EH (cell line): ENCODE results near the gene FBN1.
A peak's percentile ranks its signal among the peaks of the same experiment; 100 is the strongest.

ENCODE experiments used
- DNase-seq: peaks from one replicate; pipeline ENCODE4 v3.0.0-alpha.2; 2015; ENCODE audit warnings: low read depth

FBN1 gene

DNA sequence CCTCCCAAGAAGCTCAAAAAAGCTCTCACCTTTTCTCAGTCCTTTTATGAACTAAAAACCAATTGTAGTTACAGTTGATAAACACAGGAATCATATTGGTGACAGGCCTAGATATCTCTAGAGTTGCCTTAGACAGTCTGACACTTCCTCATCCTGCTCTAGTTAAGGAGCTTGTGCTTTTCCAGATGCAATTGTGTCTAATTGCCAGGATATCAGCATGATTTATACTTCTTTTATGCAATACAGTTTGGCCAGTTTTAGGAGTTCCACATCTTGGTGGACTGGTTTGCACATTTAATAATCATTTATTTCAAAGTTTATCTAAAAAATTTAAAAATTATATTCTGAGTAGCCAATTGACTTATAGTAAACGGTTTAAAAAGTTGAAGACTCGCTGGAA lies 218.6 kb downstream of the FBN1 start:
- DNase-seq: no peak

DNA sequence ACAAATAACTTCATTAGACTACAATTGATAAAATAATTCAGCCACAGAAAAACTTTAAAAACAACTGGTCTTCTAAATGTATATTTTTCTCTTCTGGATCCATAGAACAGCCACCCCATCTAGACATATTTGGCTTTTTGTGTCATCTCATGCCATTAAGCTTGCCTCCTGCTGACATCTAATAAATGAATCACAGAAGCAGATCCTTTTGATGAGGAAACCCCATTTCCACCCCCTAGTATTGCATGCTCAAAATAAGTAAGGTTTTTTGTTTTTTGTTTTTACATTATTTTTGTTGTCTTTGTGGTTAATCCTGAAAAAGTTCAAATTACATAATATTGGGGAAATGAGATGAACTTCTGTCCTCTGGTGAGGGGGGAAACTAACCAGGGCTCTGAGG lies 219.5 kb downstream of the FBN1 start:
- DNase-seq: peak; percentile 68

DNA sequence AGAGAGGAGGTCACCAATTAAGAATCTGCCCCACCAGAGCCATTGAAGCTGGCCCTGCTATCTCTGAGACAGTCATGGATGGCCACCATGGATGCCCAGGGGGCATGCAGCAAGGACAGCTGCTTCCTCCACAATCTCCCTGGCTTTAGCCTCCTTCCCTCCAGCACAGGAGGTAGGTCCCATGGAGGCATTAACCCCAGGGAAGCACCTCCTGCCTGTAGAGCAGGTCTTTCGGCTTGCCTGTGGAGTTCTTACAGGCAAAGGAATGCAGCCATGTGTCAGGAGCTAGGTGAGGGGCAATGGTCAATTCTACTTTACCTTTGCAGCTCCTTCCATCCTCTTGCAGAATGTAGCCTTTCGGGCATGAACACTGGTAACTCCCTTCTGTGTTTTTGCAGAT lies 220.5 kb downstream of the FBN1 start:
- DNase-seq: no peak

DNA sequence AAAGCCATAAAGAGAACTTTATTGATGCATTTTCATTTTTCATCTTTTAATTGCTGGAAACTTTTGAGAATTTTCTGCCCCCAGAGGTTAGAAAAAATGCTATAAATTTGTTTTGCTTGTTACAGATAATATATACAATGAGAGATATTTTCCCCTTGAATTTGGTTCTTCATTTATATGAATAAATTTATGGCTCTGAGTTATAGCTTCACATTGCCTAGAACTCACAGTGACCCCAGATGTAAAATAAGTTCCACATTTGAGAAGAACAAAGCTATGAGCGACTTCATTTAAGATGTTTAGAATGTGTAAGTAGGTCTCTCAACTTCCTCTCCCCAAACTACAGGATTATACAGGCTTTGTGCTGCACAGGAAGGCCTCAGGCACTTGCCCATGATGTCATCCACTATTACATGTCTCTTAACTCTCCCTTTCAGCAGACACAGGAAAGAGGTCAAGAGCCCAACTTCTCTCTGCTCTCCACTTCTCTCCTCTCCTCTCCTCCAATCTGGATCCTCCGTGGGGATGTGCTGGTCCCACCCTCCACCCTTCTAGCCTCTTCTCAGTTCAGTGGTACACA lies 221.5 kb downstream of the FBN1 start:
- DNase-seq: peak; percentile 81

DNA sequence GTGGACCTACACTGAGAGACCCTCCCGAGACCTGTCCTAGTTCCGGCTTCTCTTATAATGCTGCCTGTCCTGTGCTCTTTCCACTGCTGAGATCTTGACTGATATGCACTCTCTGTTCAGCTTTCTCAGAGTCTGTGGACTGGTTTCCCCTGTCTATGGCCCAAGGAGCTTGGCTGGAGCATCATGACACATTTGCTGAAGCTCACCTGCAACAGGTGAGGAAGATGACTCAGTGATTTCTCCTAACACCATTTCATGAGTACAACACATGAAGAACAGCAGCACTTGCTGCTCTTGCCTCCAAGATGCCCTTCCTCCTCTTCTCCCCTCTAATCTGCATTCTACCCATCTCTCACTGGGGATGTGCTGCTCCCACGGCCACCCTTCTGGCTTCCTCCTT lies 222.2 kb downstream of the FBN1 start:
- no peak for DNase-seq

DNA sequence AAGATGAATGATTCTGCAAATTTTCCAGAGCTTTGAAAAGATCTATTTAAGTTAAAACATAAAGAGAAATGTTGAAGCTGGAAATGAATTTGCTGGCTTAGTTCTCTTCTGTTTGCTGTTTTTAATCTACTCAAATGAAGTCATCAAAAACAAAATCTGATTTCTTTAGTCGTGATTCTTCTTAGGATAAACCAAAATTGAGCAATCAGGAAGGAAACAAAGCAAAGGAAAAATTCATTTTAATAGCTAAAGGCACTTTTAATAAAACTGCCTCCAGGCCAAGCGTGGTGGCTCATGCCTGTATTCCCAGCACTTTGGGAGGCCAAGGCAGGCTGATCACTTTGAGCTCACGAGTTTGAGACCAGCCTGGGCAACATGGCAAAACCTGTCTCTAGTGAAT lies 223.1 kb downstream of the FBN1 start:
- peak; percentile 44 for DNase-seq

DNA sequence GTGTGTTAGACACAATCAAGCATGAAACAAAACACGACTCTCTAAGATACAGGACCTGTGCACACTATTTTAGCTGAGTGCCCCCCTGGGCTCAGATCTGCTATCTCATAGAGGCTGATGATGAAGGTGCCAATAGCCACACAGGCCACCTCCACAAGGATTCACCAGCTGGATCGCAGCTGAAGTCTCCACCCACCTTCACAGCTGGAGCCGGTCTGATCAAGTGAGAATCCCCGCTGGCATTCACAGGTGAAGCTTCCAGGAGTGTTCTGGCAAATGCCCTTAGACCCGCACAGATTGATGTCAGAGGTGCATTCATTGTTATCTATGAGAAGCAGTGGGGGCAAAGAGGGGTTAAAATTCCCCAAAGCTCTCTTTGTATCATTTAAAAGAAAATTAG lies 224.1 kb downstream of the FBN1 start:
- DNase-seq: no peak

DNA sequence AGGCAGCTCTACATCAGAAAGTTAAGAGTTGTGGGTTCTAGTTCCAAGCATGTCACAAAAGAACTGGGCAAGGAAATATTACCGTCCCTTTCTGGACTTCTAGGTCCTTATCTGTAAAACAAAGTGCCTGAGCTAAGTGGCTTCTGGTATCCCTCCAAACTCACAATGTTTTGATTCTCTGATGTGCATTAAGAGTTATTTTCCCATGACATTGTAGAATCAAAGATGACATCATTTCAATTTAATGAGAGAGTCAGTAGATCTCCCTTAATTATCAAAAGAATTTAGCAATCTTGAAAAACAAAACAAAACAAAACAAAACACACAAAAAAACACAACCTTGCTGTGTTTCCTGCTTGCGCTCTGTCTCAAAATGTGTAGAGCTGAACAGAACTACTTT lies 225.6 kb downstream of the FBN1 start:
- peak; percentile 52 for DNase-seq

DNA sequence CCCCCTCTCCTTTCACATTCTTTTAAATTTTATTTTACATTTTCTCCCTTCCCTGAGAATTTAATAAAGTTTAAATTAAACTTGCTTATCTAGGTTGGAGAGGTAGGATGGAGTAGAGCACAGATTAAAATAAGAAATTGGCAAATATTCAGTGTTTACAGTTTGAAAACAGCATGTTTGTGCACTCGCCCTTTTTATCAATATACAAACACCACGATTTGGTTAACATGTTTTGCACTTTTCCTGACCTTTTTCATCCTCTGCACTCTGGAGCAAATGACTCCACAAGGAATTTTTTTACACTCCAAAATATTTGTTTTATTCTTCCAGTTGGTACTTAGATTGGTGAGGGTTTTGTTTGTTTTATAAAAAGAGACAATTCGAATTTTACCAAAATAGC lies 227.2 kb downstream of the FBN1 start:
- DNase-seq: no peak

DNA sequence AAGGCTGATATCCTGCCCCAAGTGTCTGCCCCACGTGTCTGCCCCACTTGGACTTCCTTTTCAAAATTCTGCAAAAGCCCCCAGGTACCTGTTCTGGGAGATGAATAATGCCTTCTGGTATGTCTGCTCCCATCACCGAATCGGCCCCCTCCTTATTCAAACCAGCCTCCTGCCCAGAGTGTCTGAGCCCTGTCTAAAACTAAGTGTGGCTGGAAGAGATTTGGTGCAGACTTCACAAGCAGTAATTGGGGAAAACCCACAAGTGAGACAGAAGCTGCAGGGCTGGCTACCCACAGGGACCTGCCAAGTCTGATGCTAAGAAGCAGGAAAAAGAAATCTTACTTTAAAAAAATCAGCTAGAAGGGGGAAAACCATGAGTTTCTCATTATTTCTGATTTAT lies 229.2 kb downstream of the FBN1 start:
- DNase-seq: no peak

DNA sequence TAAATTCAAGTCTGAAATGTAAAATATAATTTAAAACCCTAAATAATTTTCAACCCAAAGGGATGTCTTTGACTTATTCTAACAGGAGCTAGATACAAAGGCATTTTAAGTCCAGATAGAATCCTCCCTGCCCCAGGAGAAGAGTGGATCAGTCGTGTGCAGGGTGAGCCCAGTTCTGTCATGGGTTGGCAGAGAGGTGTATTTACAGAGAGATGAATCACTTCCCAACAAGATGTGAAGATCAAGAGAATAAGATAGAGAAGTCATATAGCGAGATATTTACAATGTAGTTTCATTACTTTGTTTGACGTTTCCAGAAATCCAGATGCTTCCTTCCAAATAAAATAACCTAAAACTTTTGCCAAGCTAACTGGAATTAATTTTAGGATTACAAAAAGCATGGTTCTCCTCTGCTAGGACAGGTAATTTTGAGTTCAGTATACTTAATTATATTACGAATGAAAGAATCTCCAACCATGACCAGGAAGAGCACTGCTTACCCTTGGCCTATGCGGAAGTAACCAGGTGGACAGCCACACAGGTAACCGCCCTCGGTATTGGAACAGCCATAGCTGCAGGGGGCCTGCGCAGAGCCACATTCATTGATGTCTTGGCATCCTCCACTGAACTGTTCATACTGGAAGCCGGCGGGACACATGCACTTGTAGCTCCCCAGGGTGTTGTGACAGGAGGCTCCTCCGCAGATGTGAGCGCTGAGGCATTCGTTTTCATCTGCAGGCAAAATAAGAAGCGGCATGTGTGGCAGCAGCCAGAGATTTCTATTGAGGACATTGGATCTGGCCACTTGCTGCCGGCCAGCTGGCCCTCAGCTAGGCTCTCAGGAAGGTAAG lies 230.2 kb downstream of the FBN1 start:
- peak; percentile 63 for DNase-seq

DNA sequence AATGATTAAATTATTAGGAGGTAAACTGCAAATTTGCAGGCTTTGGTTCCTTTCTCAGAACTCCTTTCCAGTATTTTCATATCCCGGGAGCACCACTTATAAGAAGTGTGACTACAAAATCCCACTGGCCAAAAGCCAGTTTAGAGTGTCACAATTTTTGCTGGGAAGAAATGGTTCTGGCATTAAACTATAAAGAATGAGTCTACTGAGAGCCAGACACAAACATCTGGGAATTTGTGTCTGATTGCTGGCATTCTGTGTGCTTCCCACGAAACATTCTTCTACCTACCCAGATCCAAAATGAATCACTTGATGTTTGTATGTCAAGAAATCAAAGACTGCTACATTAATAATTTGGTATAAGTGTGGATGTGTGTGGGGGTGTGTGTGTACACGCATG lies 231.5 kb downstream of the FBN1 start:
- DNase-seq: peak; percentile 93

DNA sequence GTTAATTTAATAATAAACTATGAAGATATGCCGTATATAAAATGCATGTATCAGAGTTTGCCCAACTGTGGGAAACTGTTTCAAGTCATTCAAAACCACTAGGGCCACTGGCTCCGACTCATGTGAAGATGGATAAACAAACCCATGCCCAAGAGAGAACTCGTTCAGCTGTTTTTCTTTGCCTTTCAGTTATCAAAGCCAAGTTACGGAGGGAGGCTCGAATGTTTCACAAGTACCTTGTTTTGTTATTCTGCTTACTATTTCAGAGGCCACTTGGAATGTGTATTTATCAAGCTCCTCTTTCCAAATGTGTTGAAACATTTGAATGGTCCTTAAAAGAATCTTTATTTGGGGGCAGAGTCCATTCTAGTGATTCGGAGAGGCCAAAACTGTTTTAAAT lies 232.2 kb downstream of the FBN1 start:
- peak; percentile 61 for DNase-seq

DNA sequence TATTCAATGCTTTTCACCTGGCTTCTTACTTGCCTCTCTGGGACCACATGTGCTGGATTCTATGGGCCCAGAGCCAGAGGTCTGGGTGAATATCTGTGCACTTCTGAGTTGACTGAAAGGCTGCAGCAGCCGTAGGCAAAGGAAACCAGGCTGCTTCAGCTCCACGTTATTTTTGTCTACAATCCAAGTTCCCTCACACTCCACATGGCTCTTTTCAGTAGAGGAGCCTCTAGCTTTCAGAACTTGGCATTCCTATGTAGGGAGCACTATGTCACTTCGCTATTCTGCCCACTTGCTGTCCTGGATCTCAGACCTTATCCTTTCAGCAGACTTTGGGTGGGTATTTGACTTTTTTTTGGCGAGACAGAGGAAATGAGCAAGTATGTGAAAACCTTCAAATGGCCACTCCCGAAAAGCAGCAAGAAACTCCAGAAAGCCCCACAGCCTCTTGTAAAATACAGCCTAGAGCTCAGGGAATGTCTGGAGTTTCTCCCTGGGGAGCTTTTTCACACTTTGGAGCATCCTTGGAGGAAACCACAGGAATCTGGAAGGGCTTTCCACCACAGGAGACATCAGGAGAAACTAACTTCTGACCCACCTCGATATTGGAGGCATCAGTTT lies 233.4 kb downstream of the FBN1 start:
- peak; percentile 97 for DNase-seq

DNA sequence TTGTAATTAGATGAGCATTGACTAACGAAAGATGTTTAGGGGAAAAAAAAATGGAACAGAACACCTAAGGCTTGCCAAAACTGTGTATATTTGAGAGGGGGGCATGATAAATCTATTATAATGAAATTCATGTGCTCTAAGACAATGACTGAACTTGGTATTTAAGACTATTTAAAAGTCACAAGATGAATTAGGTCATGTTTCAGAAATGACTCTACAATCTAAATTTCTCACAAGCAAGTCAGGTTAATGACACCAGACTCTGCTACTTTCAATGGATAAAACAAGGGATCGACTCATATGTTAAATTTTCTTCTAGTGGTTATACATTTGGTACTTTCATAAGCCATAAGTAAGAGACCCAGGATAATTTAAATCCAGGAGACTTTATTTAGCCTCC lies 235.9 kb downstream of the FBN1 start:
- no peak for DNase-seq

DNA sequence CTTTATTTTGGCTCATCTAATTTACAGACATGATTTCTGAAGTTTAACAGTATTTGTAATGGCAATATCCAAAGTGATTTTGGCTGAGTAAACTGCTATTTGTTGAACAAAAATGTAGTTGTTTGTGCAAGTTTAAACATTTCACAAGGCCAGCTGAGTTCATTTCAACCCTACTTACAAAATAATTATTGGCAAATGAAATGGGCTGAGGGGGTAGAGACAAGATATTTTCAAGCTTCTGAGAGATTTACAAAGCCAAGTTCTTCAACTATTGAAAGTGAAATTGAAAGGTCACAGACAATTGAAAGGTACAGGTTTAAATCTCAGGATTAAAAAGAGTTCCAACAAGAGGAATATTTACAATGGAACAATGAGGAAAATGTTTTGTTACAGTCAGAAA lies 237.2 kb downstream of the FBN1 start:
- no peak for DNase-seq

DNA sequence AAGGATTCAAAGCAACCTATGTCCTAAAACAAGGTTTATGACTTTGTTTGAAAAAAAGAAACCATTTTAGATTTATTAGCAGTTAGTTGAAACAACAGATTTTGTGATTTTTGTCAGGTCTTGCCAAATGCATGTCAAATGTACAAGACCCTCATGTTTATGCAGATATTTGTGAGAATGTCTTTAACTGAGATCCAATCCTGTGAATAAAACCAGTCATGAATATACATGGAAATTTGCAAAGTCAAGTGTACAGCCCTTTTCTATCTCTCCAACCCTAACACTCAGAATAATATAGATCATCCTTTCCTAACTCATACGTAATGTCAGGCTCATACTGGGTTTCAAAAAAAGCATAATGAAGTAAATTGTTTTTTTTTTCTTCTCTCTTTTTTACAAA lies 237.9 kb downstream of the FBN1 start:
- no peak for DNase-seq

DNA sequence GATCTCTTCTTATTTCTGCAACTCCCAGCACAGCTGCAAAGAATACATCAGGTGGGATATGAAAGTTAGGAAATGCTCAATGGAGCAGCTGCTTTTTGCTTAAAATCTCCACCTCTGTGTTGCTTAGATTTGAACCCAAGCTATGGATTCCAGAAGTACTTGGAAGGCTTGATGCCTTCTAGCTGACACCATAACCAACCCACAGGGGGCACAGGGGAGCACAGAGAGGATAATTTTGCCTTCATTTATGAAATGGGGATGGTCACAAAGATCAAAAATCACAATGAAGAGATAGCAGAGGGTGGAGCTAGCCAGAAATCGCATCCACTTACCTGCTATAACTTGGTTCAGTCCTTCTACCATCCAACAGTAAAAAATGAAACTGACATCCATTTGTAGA lies 238.6 kb downstream of the FBN1 start:
- no peak for DNase-seq

DNA sequence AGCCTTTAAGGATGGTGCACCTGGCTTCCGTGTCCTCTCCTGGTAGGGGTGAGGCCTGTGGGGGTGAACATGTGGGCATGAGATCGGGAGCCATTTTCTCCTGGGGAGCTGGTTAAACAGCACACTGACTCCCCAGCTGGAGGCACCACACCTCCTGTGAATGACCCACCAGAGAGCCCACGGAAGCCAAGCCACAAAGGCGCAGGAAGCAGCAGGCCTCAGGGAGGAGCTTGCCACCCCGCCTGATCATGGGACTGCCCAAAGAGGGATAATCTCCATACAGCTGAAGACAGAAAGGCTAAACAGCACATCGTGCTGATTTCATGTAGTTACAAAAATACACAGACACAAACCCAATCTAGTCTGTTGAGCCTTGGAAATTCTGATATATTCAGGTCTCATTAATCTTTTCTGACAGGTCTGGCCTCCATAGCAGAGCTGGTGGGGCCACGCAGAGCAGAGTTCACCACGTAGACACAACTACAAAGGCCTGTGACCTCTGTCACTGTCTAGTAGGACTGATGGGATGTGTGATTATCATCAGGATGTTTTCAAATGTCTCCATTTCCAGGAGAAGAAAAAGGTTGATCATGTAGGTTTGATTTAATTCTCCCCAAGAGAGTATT lies 239.1 kb downstream of the FBN1 start:
- no peak for DNase-seq

DNA sequence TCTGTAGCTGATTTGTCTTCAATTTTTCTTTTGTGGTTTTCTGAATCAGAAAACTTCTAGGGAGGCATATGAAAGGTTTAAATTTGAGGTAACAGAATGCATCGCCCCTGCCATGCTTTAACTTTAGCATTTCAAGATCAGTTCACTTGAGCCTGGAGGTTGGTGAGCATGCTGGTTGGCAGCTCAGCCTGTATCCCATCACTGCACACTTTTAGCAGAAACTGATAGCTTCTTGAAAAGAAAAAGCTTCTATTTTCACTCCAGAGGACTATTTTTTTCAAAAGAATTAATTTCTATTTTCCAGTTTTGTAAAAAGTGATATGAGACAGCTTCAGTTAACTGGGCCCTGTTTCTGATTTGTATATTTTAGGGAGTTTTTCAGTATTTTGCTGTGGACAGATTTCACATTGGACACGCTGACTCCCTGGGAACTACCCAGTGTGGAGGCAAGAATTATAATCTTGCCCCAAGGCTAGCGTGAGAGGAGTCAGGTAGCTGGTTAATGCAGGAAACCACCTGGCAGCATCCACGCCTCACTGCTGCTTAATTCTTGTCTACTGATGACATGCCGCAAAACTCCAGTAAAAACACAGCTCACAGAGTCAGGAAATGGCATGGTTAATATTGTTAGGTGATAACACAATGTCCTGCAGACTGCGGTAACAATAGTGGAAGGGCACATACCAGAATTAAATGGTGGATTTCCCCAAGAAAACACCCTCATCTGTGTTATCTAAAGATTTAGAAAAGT lies 242.9 kb downstream of the FBN1 start:
- no peak for DNase-seq

DNA sequence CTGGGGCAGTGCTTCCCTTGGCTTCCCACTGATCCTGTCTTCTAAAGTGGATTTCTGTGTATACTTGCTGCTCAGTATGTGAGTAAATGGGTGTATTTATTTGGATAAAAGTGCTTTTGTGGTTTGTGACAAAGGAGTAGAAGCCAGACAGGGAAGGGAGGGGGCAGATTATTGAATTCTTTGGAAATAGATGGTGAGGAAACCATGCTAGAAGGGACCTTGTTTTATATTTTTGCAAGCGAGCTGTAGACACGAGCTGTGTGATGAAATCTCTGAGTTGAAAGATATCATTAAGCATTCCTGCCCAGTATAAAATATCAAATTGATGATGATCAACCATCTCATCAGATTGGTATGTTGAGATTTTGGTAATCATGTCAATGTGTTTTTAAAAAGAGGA lies 245.4 kb downstream of the FBN1 start:
- peak; percentile 76 for DNase-seq

DNA sequence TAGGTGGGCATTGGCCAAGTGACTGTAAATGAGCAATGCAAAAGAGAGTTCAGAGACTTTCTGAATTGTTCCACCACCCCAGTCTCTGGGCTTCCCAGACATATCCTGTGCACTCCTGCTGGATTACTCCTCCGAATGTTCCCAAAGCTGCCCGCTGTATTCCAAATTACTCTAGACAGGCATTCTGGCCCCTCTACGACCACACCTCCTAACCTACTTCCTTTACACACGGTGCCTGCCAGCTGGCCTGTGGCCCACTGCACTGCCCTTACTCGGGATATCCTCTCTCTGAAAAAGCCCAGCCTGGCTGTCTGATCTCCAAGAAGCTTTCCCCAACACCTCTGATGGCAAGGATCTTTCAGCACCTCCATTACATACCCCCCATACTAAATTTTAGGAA lies 247.7 kb downstream of the FBN1 start:
- DNase-seq: no peak
